Measurements from ENCODE around the gene TBP. TPM values are rescaled to one million over a fixed set of nuclear protein-coding genes. Genes with fewer than 3 reads are reported as not detected.

TBP gene
- total RNA-seq, 4 donors from 2014 or later = 11.6 to 18.4 (median 16.0) TPM

DNA sequence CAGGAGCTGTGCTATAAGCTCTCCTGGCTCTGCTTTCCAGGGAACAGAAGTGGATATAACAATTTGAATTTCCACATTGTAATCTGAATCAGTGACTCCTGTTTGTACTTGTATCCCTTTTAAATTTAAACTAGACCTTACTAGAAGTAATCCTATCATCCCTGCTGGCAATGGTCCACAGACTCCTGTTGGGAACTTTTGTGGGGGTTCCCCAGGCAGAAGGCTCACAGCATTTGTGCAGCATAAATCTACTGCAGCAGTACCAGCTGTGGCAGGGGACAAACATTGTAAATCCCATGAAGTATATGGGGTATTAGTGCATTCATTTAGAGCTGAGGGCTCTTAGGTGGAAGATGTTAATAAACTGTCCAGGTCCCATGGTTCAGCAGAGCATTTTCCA, 42.3 kb downstream of the TBP start:
- TF ChIP-seq, protein P1, sequence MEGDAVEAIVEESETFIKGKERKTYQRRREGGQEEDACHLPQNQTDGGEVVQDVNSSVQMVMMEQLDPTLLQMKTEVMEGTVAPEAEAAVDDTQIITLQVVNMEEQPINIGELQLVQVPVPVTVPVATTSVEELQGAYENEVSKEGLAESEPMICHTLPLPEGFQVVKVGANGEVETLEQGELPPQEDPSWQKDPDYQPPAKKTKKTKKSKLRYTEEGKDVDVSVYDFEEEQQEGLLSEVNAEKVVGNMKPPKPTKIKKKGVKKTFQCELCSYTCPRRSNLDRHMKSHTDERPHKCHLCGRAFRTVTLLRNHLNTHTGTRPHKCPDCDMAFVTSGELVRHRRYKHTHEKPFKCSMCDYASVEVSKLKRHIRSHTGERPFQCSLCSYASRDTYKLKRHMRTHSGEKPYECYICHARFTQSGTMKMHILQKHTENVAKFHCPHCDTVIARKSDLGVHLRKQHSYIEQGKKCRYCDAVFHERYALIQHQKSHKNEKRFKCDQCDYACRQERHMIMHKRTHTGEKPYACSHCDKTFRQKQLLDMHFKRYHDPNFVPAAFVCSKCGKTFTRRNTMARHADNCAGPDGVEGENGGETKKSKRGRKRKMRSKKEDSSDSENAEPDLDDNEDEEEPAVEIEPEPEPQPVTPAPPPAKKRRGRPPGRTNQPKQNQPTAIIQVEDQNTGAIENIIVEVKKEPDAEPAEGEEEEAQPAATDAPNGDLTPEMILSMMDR (IDR thresholded peaks at IDR 0.05; ENCODE audit: low read depth) = no peak

DNA sequence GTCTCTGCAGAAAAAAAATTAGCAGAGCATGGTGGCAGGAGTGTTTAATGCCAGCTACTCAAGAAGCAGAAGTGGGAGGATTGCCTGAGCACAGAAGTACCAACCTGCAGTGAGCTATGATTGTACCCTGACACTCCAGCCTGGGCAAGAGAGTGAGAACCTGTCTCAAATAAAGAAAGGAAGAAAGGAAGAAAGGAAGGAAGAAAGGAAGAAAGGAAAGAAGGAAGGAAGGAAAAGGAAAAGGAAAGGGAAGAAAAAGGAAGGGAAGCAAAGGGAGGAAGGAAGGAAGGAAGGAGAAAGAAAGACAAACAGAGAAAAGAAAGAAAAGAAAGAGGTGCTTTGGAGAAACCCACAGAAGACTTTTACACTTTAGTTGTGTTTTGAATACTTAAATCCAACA, 43.1 kb downstream of the TBP start:
- TF ChIP-seq, protein P1 (IDR thresholded peaks at IDR 0.05; ENCODE audit: low read depth) = no peak

DNA sequence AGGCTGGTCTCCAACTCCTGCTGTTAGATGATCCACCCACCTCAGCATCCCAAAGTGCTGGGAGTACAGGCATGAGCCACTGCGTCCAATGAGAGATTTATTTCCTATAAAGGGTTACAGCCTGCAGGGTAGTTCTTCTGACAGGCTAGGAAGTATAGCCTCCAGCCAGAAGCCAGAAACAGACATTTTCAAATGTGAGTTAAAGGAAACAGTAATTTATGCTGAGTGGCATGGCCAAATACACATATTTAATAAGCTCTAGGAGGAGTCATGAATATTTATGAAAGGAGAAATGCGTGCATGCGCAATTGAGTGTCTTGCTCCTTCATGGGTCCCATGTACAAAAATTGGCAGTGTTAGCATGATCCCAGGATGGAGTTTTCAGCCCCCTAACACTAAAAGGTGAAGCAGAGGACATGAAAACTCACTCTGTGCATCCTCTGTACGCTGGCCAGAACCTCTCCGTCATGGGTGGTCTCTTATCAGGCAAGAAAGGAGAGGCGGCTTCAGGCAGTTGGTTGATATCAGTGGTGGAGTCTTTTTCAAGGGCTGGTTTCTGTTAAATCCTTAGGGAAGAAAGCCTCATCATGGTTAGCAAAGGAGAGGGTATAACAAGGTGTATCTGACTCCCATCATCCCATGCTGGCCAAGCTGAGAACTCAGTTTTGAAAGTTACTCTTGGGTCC, 51.5 kb downstream of the TBP start:
- TF ChIP-seq, protein P1 (IDR thresholded peaks at IDR 0.05; ENCODE audit: low read depth) = no peak

Other genes starting within 250 kb of the TBP start
- 10 to 100 TPM; 25.0 to 32.8 (median 27.5) TPM for gene FAM120B, start 247.6 kb upstream of the TBP start, total RNA-seq
- 100 to 1,000 TPM; 208 to 291 (median 239) TPM for gene PSMB1, start 1.1 kb upstream of the TBP start, total RNA-seq
- gene PDCD2, start 30.3 kb downstream of the TBP start, total RNA-seq = 10 to 100 TPM; 32.9 to 76.7 (median 54.2) TPM

Data from subcutaneous adipose tissue (tissue), 4 donors.